ENCODE results near the gene PPM1M.
A peak's percentile ranks its signal among the peaks of the same experiment; 100 is the strongest.

Gene PPM1M

DNA sequence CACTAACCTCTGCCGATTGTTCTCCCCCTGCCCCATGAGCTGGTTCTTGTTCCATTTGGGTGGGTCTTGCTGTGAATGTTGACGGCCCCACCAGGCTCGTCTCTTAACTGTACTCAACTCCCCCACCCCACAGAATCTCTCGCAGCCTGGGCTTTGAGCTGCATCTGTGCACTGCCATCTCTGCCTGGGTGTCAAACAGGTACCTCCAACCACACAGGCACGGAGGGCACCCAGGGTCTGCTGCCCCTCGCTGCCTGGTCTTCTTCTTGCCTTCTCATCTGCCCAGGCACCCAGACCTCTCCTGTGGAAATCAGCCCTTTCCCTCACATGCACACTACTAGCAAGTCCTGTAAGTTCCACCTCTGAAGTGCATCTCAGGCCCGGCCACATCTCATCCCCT is 30.2 kb upstream of the PPM1M start:
- DNase-seq (ENCODE audit: extremely low read depth in 1 of 2, low read depth in 1 of 2), result no peak

DNA sequence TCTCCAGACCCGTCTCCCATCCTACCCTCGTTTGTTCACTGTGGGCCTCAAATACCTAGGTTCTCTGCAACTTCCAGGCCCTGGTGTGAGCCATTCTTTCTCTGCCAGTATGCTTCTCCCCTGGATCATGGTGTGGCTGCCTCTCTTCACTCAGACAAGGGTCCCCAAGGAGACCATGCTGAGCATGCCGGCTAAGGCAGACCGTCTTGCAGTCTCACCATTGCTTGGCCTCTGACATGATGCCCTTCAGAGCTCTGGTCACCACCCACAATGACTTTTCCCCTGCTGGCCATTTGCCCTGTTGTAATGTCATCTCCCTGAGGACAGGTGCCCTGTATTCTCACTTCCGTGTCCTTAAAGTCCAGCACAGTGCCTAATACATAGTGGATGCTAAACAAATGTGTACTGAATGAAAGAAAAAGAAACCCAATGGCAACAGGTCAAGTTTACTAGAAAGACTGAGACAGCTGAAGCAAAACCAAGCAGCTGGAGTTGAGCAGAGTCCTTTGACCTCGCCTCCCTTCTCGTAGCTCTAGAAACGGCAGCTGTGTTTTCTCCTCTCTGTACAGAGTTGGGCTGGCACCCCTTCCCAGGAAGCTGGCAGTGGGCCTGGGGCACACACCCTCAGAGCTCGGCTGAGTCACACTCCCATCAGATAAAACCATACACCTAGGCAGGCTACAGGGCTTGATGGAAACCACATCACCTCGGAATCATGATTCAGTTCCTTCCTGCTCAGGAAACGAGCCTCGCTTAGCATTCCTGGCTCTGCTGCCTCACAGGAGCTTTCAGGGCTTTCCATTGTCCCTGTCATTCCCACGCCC is 28.8 kb upstream of the PPM1M start:
- peak; percentile 39 to 54 for DNase-seq (ENCODE audit: extremely low read depth in 1 of 2, low read depth in 1 of 2)

DNA sequence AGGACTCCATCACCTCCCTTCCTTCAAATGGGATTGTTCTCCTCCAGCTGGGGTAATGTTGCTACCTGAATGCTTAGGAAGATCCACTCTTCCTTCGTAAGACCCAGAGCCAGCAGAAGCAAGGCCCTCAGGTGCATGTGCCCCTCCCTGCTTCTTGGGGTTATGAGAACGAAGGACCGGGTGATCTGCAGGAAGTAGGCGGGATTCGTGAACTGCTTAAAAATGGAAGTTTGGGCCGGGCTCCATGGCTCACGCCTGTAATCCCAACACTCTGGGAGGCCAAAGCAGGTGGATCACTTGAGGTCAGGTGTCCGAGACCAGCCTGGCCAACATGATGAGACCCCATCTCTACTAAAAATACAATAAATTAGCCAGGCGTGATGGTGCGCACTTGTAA is 28.2 kb upstream of the PPM1M start:
- DNase-seq (ENCODE audit: extremely low read depth in 1 of 2, low read depth in 1 of 2), result no peak

GRCh38 chr3:52218026-52218425 is 27.5 kb upstream of the PPM1M start:
- DNase-seq (ENCODE audit: extremely low read depth in 1 of 2, low read depth in 1 of 2), result no peak

DNA sequence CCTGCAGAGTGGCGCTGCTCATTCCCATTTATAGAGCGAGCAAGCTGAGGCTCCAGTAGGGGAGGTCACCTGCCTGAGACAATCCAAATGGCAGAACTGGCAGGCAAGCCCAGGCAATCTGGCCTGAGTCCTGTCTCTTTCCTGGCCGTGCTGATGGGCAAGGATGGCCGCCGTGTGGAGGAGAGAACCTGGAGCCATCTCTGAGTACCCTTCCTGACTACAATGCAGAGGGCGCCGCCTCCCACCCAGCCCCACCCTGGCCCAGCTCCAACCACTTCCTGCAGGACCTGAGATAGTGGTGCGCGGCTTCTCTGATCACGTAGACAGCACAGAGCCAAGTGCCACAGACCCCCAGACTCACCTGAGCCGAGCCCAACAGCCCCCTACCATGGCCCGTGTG is 27.1 kb upstream of the PPM1M start:
- no peak for DNase-seq (ENCODE audit: extremely low read depth in 1 of 2, low read depth in 1 of 2)

GRCh38 chr3:52218937-52219650 is 26.5 kb upstream of the PPM1M start:
- no peak for DNase-seq (ENCODE audit: extremely low read depth in 1 of 2, low read depth in 1 of 2)

DNA sequence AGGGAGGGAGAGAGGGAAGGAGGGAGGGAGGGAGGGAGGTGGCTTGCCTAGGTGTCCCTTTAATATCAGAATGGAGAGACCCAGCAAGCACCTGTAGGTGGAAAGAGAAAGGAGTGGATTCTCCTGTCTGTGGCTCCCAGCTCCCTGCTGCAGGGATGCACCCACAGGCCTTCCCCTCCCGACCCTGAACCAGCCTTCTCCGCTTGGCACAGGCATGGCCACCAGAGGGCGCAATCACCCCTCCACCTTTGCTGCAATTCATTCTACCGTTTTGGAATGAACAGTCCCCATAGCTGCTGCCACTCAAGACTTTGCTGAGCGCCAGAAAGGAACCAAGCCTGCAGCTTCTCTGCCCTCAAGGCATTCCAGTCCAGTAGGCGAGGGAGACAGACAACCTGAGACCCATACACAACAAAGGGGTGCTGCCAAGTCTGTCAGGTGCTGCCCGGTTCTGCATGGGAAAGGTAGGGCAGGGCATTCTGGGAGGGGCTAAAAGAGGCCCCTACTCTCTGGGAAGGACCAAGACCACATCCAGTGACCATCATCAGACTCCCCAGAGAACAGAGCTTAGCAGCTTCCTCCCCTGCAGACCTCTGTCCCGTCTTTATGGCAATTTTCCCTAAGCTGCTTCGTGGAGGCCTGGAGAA is 25.1 kb upstream of the PPM1M start:
- DNase-seq (ENCODE audit: extremely low read depth in 1 of 2, low read depth in 1 of 2), result peak; percentile 82 to 83

DNA sequence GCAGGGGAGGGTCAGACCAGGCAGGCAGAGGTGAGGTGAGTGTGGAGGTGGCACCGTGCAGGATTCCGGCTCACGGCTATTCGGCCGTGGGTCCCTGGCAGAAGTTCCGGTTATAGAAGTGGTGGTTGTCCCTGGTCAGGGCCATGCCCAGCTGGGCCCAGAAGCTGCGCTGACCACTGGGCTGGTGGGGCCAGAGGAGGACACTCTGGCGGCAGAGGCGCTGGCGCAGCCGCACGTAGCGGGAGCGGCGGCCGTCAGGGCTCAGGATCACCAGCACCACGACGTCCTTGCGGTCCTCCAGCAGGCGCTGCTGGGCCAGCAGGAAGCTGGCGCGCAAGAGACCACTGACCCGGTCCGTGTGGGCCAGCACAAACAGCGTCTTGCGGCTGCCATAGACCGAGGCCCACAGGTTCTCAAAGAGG is 24.4 kb upstream of the PPM1M start:
- no peak for DNase-seq (ENCODE audit: extremely low read depth in 1 of 2, low read depth in 1 of 2)

DNA sequence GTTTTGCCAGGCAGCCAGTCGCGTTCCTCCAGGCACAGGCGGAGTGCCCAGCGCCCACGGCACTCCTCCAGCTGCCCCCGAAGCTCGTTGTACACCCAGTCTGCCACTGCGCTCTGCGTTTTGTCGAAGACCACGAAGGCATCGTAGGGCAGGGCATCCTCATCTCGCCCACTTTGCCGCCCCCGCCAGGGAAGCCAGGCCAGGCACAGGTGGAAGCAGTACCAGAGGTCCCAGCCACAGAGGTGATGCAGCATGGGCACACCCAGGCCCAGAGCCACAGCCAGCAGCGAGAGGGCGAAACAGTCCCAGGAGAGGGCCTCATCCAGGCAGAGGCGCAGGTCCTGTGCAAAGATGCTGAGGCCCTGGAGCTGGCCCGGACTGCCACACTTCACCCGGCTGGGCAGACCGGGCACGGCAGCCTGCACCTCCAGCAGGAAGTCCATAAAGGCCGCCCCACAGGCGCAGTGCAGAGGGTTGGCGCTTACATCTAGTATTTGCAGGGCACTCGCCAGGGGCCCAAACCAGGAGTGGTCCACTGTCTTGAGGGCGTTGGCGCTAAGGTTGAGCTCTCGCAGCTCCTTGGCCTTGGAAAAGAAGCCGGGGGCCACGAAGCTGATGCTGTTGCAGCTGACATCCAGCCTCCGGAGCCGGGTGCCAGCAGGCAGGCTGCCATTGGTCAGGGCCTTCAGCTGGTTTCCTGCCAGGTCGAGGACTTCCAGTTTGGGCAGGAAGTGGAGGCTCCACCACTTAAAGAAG is 23.8 kb upstream of the PPM1M start:
- no peak for DNase-seq (ENCODE audit: extremely low read depth in 1 of 2, low read depth in 1 of 2)

DNA sequence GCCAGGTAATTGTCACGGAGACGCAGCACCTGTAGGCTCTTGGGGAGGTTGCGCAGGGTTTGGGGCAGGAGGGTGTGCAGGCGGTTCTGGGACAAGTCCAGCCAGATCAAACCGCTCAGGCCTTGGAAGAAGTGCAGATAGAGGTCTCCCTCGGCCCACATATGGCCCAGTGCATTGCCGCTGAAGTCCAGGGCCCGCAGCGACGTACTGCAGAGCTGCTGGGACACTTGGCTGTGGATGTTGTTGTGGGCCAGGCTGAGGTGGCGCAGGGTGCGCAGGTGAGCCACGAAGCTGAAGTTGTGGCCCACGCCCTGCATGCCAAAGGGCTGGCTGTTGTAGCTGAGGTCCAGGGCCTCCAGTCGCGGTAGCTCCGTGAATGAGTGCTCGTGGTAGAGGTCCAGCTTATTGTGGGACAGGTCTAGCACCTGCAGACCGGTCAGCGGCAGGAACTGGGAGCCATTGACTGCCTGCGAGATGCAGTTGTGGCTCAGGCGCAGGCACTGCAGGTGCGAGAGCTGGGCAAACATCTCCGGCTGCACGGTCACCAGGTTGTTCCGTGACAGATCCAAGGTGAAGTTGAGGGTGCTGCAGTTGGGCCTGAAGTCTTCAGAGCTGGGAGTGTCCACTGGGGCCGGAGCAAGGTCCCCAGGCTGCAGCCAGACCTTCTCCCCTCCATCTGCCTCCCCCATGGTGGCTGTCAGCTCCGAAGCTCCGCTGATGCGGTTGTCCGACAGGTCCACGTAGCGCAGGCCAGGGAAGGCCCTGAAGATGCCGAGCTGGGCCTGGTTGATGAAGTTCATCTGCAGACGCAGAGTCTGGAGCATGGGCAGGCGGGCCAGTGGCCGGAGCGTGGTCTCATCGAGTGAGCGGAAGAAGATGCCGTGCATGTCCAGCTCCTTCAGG is 23.0 kb upstream of the PPM1M start:
- DNase-seq (ENCODE audit: extremely low read depth in 1 of 2, low read depth in 1 of 2), result no peak

GRCh38 chr3:52223449-52224408 is 21.8 kb upstream of the PPM1M start:
- no peak for DNase-seq (ENCODE audit: extremely low read depth in 1 of 2, low read depth in 1 of 2)

DNA sequence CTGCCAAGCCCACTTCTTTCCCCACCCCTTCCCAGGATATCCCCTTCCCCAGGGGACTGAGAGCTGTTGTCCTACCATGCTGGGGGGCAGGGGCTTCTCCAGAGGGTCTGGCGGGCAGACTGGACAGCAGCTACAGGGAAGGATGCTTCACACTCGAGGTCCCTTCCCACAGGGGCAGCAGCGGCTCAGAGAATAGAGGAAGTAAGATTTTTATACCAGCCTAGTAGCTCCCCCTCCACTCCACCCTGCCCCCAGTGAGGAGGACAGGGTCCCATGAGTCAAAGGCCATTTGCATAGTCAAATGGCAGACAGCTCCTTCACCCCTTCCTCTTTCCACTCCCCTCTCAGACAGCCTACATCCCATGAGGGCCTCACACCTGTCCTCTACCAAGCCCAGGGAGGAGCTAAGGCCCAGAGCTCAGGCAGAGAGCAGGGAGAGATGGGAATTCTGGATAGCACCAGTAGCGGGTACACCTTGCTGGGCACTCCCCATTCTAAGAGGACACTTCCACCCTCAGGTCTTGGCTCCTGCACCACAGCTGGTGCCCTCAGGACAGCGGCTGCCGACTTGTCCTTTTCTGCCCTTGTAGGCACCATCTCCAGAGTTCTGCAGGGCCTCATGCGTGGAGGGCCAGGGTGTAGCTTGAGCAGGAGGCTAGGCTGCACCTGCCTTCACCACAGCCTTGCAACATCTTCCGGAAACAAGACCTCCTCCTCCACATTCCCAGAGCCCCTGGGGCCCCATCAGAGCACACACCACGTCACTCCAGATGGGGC is 19.9 kb upstream of the PPM1M start, which contains the start of gene TLR9:
TSS of gene TLR9 (minus strand) at position 194 of the 777 bp plus-strand sequence. CDS start at position 78, 116 bp downstream.
- no peak for DNase-seq (ENCODE audit: extremely low read depth in 1 of 2, low read depth in 1 of 2)

- DNase-seq (ENCODE audit: extremely low read depth in 1 of 2, low read depth in 1 of 2), result no peak
Observed at GRCh38 chr3:52226229-52226817, 19.2 kb upstream of the PPM1M start.

GRCh38 chr3:52227117-52227516 is 18.4 kb upstream of the PPM1M start:
- no peak for DNase-seq (ENCODE audit: extremely low read depth in 1 of 2, low read depth in 1 of 2)

DNA sequence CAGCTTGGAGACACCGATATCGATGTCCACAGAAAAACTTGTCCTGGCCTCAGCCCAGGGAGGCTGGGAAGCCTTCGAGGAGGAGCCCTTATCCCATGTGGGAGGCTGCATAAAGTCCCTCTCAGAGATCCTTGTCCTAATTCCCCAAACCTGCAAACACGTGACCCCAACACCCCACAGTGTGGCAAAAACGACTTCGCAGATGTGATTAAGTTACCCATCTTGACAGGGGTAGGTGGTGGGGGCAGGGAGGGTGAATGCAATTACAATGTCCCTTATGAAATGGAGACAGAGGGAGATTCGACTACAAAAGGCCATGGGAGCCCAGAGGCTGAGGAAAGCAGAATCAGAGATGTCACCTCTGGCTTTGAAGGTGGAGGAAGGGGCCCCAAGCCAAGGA is 17.8 kb upstream of the PPM1M start:
- DNase-seq (ENCODE audit: extremely low read depth in 1 of 2, low read depth in 1 of 2), result no peak

GRCh38 chr3:52228266-52228665 is 17.3 kb upstream of the PPM1M start:
- DNase-seq (ENCODE audit: extremely low read depth in 1 of 2, low read depth in 1 of 2), result no peak

DNA sequence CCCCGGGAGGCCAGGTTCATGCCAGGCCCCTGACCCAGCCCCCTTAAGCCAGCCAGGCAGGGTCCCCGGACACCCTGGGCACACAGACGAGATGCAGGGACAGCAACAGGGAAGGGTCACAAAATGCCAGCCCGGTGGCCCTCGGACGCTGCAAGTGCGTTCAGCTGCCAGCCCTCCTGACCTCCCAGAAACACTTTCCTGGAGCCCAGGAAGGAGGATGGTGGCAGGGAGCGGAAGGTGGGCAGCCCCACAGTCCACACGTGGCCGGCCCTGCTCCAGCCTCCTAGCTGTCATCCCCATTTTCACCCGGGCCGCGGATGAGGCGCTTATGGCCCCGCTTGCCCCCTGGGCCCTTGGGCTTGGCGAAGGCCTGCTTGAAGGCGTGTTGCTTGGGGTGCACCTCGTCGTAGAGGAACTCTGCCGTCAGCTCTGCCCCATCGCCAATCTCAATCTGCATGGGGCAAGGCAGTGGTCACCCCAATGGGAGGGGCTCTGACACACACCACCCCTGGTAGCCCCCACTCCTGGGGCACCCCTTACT is 16.7 kb upstream of the PPM1M start:
- no peak for DNase-seq (ENCODE audit: extremely low read depth in 1 of 2, low read depth in 1 of 2)

Data from activated CD8-positive, alpha-beta memory T cell treated with anti-CD3 and anti-CD28 coated beads for 1 hour (primary cell).